LHCN-M2 (cell line): ENCODE data around the gene ITGA1. TPM values are rescaled to one million over a fixed set of nuclear protein-coding genes. Genes with fewer than 3 reads are reported as not detected.

Experiments
- DNase-seq: peaks from one replicate; pipeline ENCODE4 v3.0.0-alpha.2; 2012; ENCODE audit warnings: low read depth
- total RNA-seq: library from RNA; depleted of rRNA; stranded (reverse); fragments of >200 nt; gene quantifications from 2 replicates; pipeline ENCODE4 v1.2.3, GENCODE V29; 2014

Gene ITGA1
- total RNA-seq, 1 experiment from 2014 or later, result 4.3 TPM

DNA sequence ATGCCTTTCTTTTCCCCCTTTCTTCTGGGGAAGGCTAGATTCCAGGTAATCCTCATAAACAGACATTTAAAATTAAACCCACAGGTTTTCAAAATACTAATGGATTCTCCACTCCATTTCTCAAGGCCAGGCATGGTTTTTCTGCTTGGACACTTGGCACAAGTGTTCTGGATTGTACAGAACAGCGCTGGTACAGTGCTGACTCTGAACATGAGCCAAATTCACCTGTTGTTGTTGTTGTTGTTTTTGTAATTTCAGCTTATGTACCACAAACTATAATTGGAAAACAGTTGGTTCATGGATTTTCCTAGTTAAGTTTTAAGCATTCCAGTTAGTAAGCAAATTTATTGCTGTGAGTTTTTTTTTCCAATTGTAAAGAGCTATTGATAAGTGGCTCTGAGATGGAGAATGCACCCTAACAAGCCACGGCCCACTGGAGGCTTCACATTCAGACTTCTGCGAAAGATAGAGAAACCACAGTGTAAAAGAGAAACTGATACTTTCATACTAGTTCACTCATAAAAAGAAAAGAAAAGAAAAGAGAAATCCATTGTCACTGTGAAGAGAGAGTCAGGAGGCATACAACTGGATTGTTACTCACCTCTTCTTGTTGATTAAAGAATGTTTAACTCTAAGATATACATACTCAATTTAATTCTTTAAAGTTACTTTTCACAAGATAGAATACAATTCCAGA lies 16.2 kb upstream of the ITGA1 start:
- DNase-seq, result no peak

DNA sequence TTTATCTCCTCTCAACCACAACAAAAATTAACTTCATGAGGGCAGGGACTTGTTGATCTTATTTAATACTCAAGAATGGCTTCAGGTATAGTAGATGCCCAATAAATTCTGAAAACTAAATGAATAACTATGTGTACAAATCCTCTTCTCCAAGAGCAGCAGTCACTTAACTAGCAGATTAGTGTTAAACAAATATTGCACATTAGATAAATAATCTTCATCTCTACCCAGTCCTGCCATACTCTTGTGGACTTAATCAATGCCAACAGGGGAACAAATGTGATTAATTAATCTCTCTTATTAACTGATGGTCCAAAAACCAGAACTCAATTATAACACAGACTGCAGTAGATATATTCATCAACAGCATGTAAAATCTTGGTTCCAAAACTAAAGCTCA lies 15.0 kb upstream of the ITGA1 start:
- DNase-seq, result no peak

GRCh38 chr5:52773342-52773741 lies 14.4 kb upstream of the ITGA1 start:
- no peak for DNase-seq

DNA sequence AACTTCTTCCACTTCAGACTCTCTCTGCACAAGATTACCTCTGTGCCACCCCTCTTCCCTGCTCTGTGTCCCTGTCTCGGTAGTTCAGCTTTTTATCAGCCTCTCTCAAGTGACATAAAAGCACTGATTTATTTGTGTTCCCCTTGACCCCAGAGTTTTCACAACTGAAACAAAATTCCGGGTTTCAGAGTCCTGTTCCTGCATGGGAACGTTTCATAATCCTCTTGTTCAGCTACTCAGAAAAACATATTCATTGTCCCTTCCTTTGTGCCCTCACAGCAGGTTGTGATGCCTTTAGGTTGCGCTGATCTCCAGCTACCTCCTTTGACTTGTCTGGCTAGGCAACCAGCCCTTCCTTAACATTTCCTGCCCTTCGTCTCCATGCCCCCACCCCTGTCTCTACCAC lies 13.7 kb upstream of the ITGA1 start:
- no peak for DNase-seq

DNA sequence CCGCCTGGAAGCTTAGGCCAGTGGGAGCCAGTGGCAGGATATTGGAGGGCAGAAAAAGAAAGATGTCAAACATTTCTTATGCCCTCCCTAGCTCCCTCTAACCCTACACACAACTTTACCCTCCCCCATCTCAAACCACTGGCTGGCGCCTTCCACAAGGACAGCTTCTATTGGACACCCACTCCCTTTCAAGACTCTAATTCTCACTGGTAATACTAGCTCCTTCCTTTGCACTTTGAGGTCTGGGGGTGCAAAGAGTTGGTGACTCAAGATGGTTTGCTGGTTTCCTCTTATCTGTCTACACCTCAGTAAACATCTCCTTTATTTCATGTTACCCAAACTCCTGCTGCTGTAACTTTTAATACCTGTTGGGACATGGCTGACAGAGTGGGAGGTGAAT lies 11.6 kb upstream of the ITGA1 start:
- no peak for DNase-seq

- DNase-seq, result no peak
These were observed 10.5 kb upstream of the ITGA1 start for GRCh38 chr5:52777186-52777585.

DNA sequence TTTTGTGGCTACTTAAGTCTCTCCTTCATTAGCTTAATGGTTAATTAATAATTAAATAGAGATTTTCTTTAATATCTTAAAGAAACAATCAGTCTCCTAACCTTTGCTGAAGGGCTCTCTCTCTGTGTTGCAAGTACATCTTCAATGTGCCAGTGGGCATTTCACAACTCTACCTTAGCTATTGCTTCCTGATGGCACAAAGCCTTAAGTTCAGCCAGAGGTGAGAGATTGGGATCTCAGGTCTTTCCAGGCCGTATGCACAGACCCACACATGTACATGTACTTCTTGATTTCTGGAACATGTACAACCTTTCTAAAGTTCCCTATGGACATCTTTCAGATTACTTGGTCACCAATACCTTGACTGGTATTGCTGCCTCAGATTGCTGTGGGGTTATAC lies 8.9 kb upstream of the ITGA1 start:
- DNase-seq, result no peak

DNA sequence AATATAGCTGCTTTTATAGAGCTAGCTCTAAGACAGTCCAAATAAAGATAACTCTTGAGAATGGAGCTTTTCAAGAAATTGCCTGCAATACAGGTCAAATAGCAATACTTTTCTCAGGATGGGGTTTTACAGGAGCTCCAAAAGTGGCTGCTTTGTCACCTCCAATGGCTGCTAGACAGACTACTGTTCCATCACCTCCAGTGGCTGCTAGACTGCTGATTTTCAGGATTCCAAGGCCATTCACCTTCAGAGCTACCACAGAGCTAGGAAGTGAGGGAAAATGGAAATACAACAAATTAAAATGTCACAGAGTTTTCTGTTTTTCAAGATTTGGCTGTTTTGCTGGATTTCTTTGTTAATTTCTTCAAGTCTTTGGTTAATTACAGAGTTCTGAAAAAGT lies 8.5 kb upstream of the ITGA1 start:
- DNase-seq, result no peak

DNA sequence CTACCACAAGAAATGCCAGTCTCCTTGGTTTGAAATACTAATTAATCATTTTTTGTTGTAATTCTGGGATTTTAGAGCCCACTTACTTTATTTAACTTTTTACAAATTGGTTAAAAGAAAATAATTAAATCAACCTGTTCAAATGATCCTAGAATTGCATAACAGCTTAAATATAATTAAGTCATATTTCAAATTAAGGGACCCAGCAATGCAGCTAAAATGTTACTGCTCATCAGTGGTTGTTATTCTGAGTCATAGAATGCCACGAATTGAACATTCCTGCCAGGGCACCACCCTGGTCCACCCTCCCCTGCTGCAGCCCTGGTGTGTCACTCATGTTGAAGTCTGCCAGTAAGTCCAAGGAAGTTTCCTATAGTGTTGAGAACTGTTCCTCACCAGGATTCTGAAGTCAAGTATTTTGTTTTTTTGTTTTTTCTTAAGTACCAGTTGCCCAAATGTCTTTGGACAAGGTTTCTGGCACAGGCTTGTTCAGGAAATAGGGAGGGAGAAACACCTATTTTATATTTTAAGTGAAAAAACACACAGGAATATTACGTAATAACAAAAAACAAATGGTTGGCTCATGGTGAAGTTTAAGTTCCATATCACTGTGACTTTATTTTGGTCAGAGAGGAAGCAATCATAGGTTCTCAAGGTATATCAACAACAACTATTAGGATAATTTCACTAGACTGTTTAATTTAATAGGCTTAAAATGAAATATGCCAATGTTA lies 4.3 kb upstream of the ITGA1 start:
- peak; percentile 74 for DNase-seq

DNA sequence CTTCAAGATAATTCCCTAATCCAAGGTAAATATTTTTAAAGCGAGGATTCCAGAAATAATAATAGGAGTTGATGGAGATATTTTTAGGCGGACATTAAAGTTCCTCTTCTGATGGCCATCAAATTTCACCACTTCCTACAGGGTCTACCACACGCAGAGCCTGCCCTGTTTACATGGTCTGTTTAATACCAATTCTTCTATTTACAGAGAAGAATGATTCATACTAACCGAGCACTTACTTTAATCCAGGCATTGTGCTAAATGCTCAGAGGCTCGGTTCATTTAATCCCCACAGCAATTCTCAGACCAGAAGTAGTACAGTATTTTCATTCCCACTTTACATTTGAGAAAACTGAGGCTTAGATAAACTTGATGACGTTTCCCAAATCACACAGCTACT lies 3.0 kb upstream of the ITGA1 start:
- peak; percentile 46 for DNase-seq

GRCh38 chr5:52786391-52786790 lies 1.3 kb upstream of the ITGA1 start:
- DNase-seq, result no peak

GRCh38 chr5:52786949-52787599 lies 642 bp upstream of the ITGA1 start:
- DNase-seq, result peak; percentile 19

- no peak for DNase-seq
These were observed 747 bp downstream of the ITGA1 start for GRCh38 chr5:52788505-52788821.

DNA sequence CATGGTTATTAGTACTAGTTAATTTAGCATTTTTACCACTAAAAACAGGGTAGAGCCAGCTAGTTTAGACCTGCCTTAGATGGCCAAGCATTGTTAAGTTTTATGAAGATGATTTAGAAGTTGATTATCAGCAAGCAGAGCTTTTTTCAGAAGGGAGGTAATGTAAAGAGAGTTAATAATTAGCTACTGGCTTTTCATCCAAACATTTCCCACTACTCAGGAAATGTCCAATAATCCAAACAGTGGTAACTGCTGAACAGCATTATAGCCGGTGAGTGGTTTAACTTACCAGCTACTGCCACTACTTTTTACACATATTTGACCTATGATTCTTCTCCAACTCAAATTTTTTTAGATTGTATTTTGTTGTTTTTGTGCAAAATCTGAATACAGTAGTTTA lies 1.7 kb downstream of the ITGA1 start:
- no peak for DNase-seq

DNA sequence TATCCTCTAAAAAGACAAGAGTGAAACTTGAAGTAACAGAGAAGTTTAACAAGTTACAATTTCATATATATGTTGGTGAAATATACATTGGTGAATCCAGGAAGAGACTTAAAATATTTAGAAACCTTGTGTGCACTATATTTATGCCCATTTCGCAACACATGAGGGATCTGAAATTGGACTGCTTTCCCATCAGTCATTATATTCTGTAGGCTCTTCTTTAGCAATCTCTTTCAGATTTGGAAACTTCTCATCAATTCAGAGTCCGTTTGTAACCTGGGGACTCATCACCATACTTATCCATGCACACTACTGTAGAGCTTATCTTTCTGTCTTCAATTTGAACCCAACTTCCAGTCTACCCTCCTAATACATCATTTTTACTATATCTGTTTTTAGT lies 2.1 kb downstream of the ITGA1 start:
- no peak for DNase-seq

GRCh38 chr5:52791366-52791765 lies 3.6 kb downstream of the ITGA1 start:
- no peak for DNase-seq

DNA sequence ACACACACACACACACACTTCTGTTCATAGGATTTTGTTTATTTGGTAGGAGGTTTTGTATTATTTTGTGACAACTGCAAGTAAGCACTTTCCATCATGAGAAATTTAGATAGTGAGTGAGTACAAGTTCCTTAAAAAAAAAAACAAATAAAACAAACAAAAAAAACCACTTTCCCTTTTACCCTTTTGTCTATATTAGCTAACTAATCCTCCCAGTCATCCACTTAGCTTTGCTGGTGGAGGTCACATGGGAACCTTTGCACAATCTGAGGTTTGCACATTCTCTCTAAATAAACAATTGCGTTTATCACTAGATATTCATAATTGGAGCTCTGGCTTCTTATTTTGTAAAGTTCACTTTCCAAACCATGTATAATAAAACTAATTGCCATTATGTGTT lies 6.8 kb downstream of the ITGA1 start:
- peak; percentile 36 for DNase-seq

DNA sequence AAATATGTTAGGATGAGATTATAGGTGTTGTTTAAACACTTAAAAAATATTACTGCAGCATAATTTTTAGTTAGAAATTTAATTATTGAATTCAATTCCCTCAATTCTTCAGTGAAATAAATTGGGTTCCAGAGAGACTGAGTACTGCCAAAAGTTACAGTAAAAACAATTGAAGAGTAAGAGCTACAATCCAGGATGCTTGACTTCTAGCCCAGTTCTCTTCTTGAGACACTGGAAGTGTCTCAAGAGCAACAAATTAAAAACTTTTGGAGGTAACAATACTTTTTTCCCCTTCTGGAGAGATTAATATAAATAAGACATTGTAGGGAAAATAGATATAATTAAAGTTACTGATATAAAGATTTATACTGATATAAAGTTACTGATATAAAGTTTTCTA lies 8.3 kb downstream of the ITGA1 start:
- DNase-seq, result no peak

- DNase-seq, result no peak
These were observed 8.9 kb downstream of the ITGA1 start for GRCh38 chr5:52796516-52797103.

- no peak for DNase-seq
These were observed 11.2 kb downstream of the ITGA1 start for GRCh38 chr5:52798938-52799337.

DNA sequence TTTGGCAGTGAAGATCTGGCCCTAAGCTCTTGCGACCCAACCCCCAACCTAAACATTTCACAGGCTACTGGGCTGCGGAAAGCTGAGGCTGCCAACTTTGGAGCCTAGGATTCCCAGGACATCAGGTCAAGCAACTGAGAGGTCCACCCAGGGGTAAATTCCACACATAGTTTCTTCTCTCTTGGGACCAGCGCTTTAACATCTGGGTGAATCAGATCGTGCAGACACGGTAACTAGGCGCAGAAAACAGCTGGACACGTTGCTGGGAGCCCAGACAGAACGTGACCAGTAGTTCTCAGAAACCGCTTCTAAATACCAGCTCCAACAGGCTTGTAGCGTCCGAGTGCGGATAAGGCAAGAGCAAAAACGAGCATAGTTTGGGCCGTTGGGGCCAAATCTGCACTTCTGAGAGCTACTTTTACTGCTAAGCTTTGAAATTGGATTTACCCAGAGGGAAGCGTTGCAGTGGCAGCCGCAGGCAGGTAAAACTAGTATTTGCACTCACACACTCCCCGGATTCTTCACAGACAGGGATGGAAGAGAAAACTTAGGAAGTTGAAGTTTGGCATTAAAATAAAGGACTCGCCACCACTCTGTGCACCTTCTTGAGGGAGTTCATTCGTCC lies 11.8 kb downstream of the ITGA1 start:
- peak; percentile 81 for DNase-seq

- peak; percentile 91 for DNase-seq
These were observed 12.3 kb downstream of the ITGA1 start for GRCh38 chr5:52799983-52800393.
